D721Med (cell line): Measurements from ENCODE around the gene C1orf21.

Source experiments
- DNase-seq: peaks from one replicate; pipeline ENCODE4 v3.0.0; 2011; ENCODE audit warnings: low spot score; ENCODE audit not compliant: insufficient read length
- FAIRE-seq: peaks from 2 replicates; lab custom pipeline; 2011; peaks lifted over from hg19 to GRCh38; lab: Jason Lieb, UNC
- CTCF ChIP-seq: IDR thresholded peaks from 2 replicates; pipeline ENCODE4 v1.5.1; 2012; ENCODE audit warnings: mild to moderate bottlenecking, control low read depth; ENCODE audit not compliant: insufficient read depth; ENCODE audit errors: missing control alignments

C1orf21 gene

GRCh38 chr1:184502161-184502560 is 115.3 kb downstream of the C1orf21 start:
- no peak for DNase-seq
- no peak for TF ChIP-seq CTCF
- no peak for FAIRE-seq

GRCh38 chr1:184503221-184503749 is 116.5 kb downstream of the C1orf21 start:
- peak; percentile 51 for FAIRE-seq
- no peak for DNase-seq
- no peak for TF ChIP-seq CTCF

GRCh38 chr1:184504040-184504954 is 117.5 kb downstream of the C1orf21 start:
- no peak for DNase-seq
- no peak for TF ChIP-seq CTCF
- FAIRE-seq: peak; percentile 69

GRCh38 chr1:184504955-184505338 is 118.1 kb downstream of the C1orf21 start:
- TF ChIP-seq CTCF: no peak
- FAIRE-seq (no peak), DNase-seq (no peak)

GRCh38 chr1:184506481-184506880 is 119.7 kb downstream of the C1orf21 start:
- FAIRE-seq (peak; percentile 29), DNase-seq (no peak)
- no peak for TF ChIP-seq CTCF

GRCh38 chr1:184507165-184507564 is 120.3 kb downstream of the C1orf21 start:
- no peak for TF ChIP-seq CTCF
- FAIRE-seq (peak; percentile 86), DNase-seq (no peak)
